NT2/D1 (cell line): ENCODE measurements around the gene HLA-DMB.

Experiments
- SUZ12 ChIP-seq: IDR thresholded peaks from 2 replicates; pipeline ENCODE4 v1.6.1; 2011; ENCODE audit not compliant: insufficient read length, insufficient read depth; ENCODE audit errors: extremely low read depth
- YY1 ChIP-seq: IDR thresholded peaks from 2 replicates; pipeline ENCODE4 v1.6.1; 2011; ENCODE audit not compliant: insufficient read length, insufficient read depth

DNA sequence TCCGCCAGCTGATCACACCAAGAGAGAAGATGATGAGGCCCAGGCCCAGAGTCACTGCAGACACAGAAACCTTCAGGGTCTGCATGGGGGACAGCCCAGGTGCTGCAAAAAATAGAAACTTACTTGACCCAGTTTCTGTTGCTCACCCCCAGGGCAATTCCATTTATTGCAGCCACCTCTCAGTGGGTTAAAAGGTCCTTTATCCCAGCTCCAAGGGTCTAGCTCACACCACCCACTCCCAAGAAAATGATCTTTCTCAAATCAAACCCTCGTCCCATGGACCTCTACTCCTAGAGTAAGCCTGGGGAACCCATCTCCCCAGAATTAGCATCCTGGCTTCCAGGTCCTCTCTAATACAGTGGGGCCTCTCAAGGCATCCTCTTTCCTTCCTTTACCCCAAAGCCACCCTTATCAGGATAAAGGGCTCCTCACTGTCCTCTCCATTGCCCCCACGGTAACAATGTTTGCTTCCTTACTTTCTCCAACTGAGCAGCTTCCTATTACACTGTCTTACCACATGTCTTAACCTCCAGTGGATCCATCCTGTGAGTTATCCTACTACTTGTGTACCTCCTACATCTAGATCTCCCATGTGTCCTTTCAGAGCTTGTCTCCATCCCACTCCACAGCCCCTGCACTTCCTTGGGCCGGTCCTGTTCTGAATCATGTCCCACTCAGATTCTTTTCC, 5.1 kb downstream of the HLA-DMB start:
- TF ChIP-seq YY1 (no peak), SUZ12 (no peak)
